HCT116 (cell line): ENCODE results near the gene LRRK1. TPM values are rescaled to one million over a fixed set of nuclear protein-coding genes. Genes with fewer than 3 reads are reported as not detected.

Experiments used
- ATAC-seq: fragments of 200-7000 bp; cut with Tn5 transposase; 2 replicates; pipeline ENCODE4 v1.9.1; 2020; ENCODE audit warnings: mild to moderate bottlenecking, moderate library complexity
- BruUV-seq: library from RNA; stranded (reverse); fragments of 400-500 nt; replicated peaks from 2 replicates; lab custom pipeline; 2021; lab: Mats Ljungman, UMichigan
- CTCF ChIA-PET: fragments of 300-600 bp; sonication (Branson Sonifier 250); formaldehyde crosslinking; loops from one replicate; lab custom pipeline; 2021; ENCODE audit warnings: antibody characterized with exemption; lab: Charles Lee
- POLR2A ChIA-PET: fragments of 300-600, 350-600 bp; sonication (Branson Sonifier 250); formaldehyde crosslinking; loops from one replicate; lab custom pipeline; 2021; ENCODE audit warnings: antibody characterized with exemption; lab: Charles Lee
- RAD21 ChIA-PET, 2 experiments: fragments of 300-600 bp; sonication (Branson Sonifier 250); formaldehyde crosslinking; loops; one replicate each; lab custom pipeline; 2023; ENCODE audit warnings: low total read pairs in 2 of 2; ENCODE audit not compliant: uncharacterized antibody in 2 of 2, unreplicated experiment in 2 of 2, low non-redundant PET in 1 of 2; lab: Charles Lee
- DNase-seq: peaks from one replicate; pipeline ENCODE4 v3.0.0-alpha.2; 2010; ENCODE audit warnings: low read depth, low spot score
- H2AFZ ChIP-seq: fragments of 200-600 bp; shearing (Covaris generic), sonication (generic); 2 replicates; pipeline ENCODE4 v1.6.1; 2017; ENCODE audit warnings: low read depth, mixed run types, mixed read lengths, antibody characterized with exemption, low read length; ENCODE audit not compliant: poor library complexity, severe bottlenecking
- H3K27ac ChIP-seq: 2 replicates; pipeline ENCODE4 v1.5.1; 2012; ENCODE audit warnings: low read depth, low read length
- H3K27me3 ChIP-seq: fragments of 200-600 bp; sonication (generic); 2 replicates; pipeline ENCODE4 v1.6.1; 2016; ENCODE audit warnings: mixed run types, low read length, mixed read lengths; ENCODE audit not compliant: insufficient read depth
- H3K36me3 ChIP-seq, 2 experiments: fragments of 200-500 bp in 1 of 2; fragments of 200-600 bp in 1 of 2; sonication (Bioruptor generic) in 1 of 2; sonication (generic) in 1 of 2; 2 replicates each; pipeline versions ENCODE4 v1.5.1 to v1.6.1; 2014 to 2016; ENCODE audit warnings: low read length in 2 of 2, inconsistent platforms in 1 of 2, mixed read lengths in 1 of 2, mixed run types in 1 of 2; ENCODE audit not compliant: insufficient read depth in 2 of 2, control insufficient read depth in 1 of 2
- H3K4me1 ChIP-seq, 2 experiments: fragments of 200-600 bp in 1 of 2; sonication (generic) in 1 of 2; 2 replicates each; pipeline versions ENCODE4 v1.5.1 to v1.6.1; 2012 to 2017; ENCODE audit warnings: low read length in 2 of 2, inconsistent platforms in 1 of 2, mild to moderate bottlenecking in 1 of 2, mixed read lengths in 1 of 2, mixed run types in 1 of 2, moderate library complexity in 1 of 2; ENCODE audit not compliant: insufficient read depth in 2 of 2, control insufficient read depth in 1 of 2
- H3K4me2 ChIP-seq: fragments of 200-600 bp; sonication (generic); 2 replicates; pipeline ENCODE4 v1.6.1; 2017; ENCODE audit warnings: mixed run types, low read length, mixed read lengths
- H3K4me3 ChIP-seq, 2 experiments: fragments of 200-600 bp in 1 of 2; sonication (generic) in 1 of 2; replicated peaks in 1 of 2; 2 replicates each; pipeline ENCODE4 v1.5.1; 2011 to 2016; ENCODE audit warnings: low read length in 2 of 2, control low read depth in 1 of 2, low read depth in 1 of 2, mild to moderate bottlenecking in 1 of 2, mixed read lengths in 1 of 2, mixed run types in 1 of 2
- H3K79me2 ChIP-seq: fragments of 200-600 bp; sonication (generic); 2 replicates; pipeline ENCODE4 v1.6.1; 2017; ENCODE audit warnings: mild to moderate bottlenecking, mixed run types, low read length, moderate library complexity, mixed read lengths; ENCODE audit not compliant: insufficient read depth
- H3K9ac ChIP-seq: fragments of 200-600 bp; sonication (generic); 2 replicates; pipeline ENCODE4 v1.6.1; 2016; ENCODE audit warnings: low read length, mixed read lengths
- H3K9me2 ChIP-seq: fragments of 200-600 bp; sonication (generic), shearing (Covaris generic); 2 replicates; pipeline ENCODE4 v1.6.1; 2017; ENCODE audit warnings: mixed run types, mild to moderate bottlenecking, moderate library complexity; ENCODE audit not compliant: insufficient read depth
- H3K9me3 ChIP-seq, 2 experiments: fragments of 200-500 bp in 1 of 2; fragments of 200-600 bp in 1 of 2; sonication (Bioruptor generic) in 1 of 2; sonication (generic) in 1 of 2; 2 replicates each; pipeline ENCODE4 v1.6.1; 2014 to 2017; ENCODE audit warnings: low read length in 2 of 2, mixed read lengths in 2 of 2, inconsistent platforms in 1 of 2, low read depth in 1 of 2, mild to moderate bottlenecking in 1 of 2, mixed run types in 1 of 2, moderate library complexity in 1 of 2; ENCODE audit not compliant: control insufficient read depth in 1 of 2, insufficient read depth in 1 of 2
- H4K20me1 ChIP-seq: fragments of 200-600 bp; sonication (generic), shearing (Covaris generic); 2 replicates; pipeline ENCODE4 v1.6.1; 2017; ENCODE audit warnings: mixed run types, mild to moderate bottlenecking, moderate library complexity; ENCODE audit not compliant: insufficient read depth
- EGR1 ChIP-seq: IDR thresholded peaks from 2 replicates; pipeline ENCODE4 v1.6.1; 2012; ENCODE audit warnings: low read depth
- EZH2phosphoT487 ChIP-seq: fragments of 200-600 bp; IDR thresholded peaks from 2 replicates; pipeline ENCODE4 v1.6.1; 2018; ENCODE audit warnings: antibody characterized with exemption, borderline replicate concordance
- FOSL1 ChIP-seq: IDR thresholded peaks from 2 replicates; pipeline ENCODE4 v1.6.1; 2012; ENCODE audit warnings: low read depth
- JUND ChIP-seq: IDR thresholded peaks from 2 replicates; pipeline ENCODE4 v1.6.1; 2012
- RAD21 ChIP-seq: IDR thresholded peaks from 2 replicates; pipeline ENCODE4 v1.6.1; 2012; ENCODE audit warnings: low read depth, mild to moderate bottlenecking
- SIN3A ChIP-seq: IDR thresholded peaks from 2 replicates; pipeline ENCODE4 v1.6.1; 2012; ENCODE audit warnings: low read depth
- SP1 ChIP-seq: IDR thresholded peaks from 2 replicates; pipeline ENCODE4 v1.6.1; 2012; ENCODE audit warnings: low read depth
- SRF ChIP-seq: IDR thresholded peaks from 2 replicates; pipeline ENCODE4 v1.6.1; 2012; ENCODE audit warnings: low read depth
- TCF7L2 ChIP-seq: IDR thresholded peaks from 2 replicates; pipeline ENCODE4 v1.7.0; 2011; ENCODE audit warnings: borderline replicate concordance, inconsistent platforms; ENCODE audit not compliant: insufficient read depth, insufficient read length; ENCODE audit errors: extremely low read depth
- ZFX ChIP-seq: fragments of 450-650 bp; IDR thresholded peaks from 2 replicates; pipeline ENCODE4 v1.6.1; 2017
- intact Hi-C: fragments of 100-400 bp; cut with micrococcal nuclease; formaldehyde crosslinking; loops from 2 replicates; pipeline ENCODE4 v1.10.0; 2022
- total RNA-seq: library from RNA; stranded (reverse); gene quantifications from one replicate; pipeline ENCODE4 v1.2.1, GENCODE V29; 2021; ENCODE audit not compliant: unreplicated experiment
- TF ChIP-seq, protein P1 (sequence below), 3 experiments: fragments of 200-600 bp in 1 of 3; sonication (generic) in 1 of 3; IDR thresholded peaks in 2 of 3; conservative IDR thresholded peaks in 1 of 3; 2 replicates each; pipeline ENCODE4 v1.5.1; 2012 to 2017; ENCODE audit warnings: low read depth in 2 of 3, low read length in 2 of 3, antibody characterized with exemption in 1 of 3, borderline replicate concordance in 1 of 3, control low read depth in 1 of 3, mild to moderate bottlenecking in 1 of 3, mixed read lengths in 1 of 3, mixed run types in 1 of 3, moderate library complexity in 1 of 3; ENCODE audit not compliant: insufficient read depth in 1 of 3
- TF ChIP-seq, protein P2 (sequence below): IDR thresholded peaks from 2 replicates; pipeline ENCODE4 v1.6.1; 2012

LRRK1 gene
- total RNA-seq, 1 experiment from 2014 or later = 21.6 TPM

DNA sequence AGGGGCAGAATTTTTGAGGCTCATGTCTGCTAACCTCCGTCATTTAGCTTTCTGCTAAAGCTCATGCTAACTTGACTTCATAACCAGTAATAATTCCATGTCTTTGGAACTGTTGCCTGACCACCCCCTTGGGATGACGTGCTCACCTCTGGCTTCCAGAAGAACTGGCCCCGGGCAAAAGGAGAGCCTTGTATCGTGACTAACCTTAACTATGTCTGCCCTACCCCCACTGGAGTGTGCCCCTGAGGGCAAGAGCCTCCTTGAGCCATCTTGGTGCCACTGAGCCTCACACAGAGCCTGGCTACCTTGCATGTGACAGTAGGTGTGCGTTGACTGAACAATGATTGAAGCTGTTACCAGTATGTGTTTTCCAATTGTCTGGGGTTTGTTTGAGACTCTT lies 4.7 kb downstream of the LRRK1 start:
- RAD21 ChIA-PET = no interaction called here
- no peak overlapping the region for H3K27ac ChIP-seq

More for the DNA sequence above, 4.7 kb downstream of the LRRK1 start:
- Histone ChIP-seq H3K4me1 (peaks cover under 1 to 12% of the 10 kb centered on the region in 2 experiments; a peak in 2 of 4 replicates), H3K9ac (no peak overlapping the region), H3K27me3 (no peaks in the 10 kb centered on the region), H3K79me2 (peaks cover 14% of the 10 kb centered on the region; the same call in 1 of the 2 replicates), H3K4me2 (no peak overlapping the region), H3K9me3 (no peaks in the 10 kb centered on the region), H3K9me2 (no peaks in the 10 kb centered on the region), H4K20me1 (no peaks in the 10 kb centered on the region), H2AFZ (no peak overlapping the region), H3K36me3 (peaks cover 0 to 20% of the 10 kb centered on the region in 2 experiments; a peak in 2 of 4 replicates), H3K4me3 (no peak overlapping the region)
- ATAC-seq (no peak), DNase-seq (no peak)
- ChIA-PET POLR2A (no interaction called here), CTCF (no interaction called here)
- no TSS peak for BruUV-seq
- intact Hi-C loops = no loop called here
- TF ChIP-seq SIN3A (no peak), RAD21 (no peak), SRF (no peak), FOSL1 (no peak), JUND (no peak), EZH2phosphoT487 (no peak), EGR1 (no peak), TCF7L2 (no peak), SP1 (no peak), ZFX (no peak)
- TF ChIP-seq, protein P1, sequence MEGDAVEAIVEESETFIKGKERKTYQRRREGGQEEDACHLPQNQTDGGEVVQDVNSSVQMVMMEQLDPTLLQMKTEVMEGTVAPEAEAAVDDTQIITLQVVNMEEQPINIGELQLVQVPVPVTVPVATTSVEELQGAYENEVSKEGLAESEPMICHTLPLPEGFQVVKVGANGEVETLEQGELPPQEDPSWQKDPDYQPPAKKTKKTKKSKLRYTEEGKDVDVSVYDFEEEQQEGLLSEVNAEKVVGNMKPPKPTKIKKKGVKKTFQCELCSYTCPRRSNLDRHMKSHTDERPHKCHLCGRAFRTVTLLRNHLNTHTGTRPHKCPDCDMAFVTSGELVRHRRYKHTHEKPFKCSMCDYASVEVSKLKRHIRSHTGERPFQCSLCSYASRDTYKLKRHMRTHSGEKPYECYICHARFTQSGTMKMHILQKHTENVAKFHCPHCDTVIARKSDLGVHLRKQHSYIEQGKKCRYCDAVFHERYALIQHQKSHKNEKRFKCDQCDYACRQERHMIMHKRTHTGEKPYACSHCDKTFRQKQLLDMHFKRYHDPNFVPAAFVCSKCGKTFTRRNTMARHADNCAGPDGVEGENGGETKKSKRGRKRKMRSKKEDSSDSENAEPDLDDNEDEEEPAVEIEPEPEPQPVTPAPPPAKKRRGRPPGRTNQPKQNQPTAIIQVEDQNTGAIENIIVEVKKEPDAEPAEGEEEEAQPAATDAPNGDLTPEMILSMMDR (IDR thresholded peaks at IDR 0.05 in 2 of 3, conservative IDR thresholded peaks at IDR 0.05 in 1 of 3; ENCODE audit: borderline replicate concordance in 1 of 3, insufficient read depth in 1 of 3, low read depth in 2 of 3, low read length in 2 of 3) = no peak
- TF ChIP-seq, protein P2, sequence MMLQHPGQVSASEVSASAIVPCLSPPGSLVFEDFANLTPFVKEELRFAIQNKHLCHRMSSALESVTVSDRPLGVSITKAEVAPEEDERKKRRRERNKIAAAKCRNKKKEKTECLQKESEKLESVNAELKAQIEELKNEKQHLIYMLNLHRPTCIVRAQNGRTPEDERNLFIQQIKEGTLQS = no peak
